GM21737 (cell line): ENCODE data around the gene CNNM4.

Experiments used
- ATAC-seq: cut with Tn5 transposase; IDR thresholded peaks from one replicate; pipeline ENCODE4 v1.9.1; 2021; ENCODE audit warnings: mild to moderate bottlenecking, moderate library complexity; ENCODE audit not compliant: unreplicated experiment

CNNM4 gene

GRCh38 chr2:96758987-96759386, 1.7 kb upstream of the CNNM4 start:
- no peak for ATAC-seq

DNA sequence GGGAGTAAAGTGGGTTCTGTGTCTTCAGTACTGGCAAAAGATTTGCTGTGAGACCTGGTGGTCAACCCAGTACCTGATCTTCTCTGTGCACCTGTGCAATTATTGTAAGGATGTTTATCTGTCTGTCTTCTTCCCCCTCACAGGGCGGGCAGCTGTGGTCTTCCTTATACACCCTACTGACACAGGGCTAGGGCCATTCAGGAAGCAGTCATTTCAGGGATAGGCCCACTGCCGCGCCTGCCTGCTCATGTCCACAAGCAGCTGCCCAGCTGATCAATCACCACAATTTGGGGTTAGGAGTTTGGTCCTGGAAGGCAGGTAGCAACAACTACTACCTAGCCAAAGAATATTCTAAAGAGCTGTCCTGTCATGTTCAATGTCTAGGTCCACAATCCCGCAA, 1.2 kb upstream of the CNNM4 start:
- ATAC-seq = no peak

DNA sequence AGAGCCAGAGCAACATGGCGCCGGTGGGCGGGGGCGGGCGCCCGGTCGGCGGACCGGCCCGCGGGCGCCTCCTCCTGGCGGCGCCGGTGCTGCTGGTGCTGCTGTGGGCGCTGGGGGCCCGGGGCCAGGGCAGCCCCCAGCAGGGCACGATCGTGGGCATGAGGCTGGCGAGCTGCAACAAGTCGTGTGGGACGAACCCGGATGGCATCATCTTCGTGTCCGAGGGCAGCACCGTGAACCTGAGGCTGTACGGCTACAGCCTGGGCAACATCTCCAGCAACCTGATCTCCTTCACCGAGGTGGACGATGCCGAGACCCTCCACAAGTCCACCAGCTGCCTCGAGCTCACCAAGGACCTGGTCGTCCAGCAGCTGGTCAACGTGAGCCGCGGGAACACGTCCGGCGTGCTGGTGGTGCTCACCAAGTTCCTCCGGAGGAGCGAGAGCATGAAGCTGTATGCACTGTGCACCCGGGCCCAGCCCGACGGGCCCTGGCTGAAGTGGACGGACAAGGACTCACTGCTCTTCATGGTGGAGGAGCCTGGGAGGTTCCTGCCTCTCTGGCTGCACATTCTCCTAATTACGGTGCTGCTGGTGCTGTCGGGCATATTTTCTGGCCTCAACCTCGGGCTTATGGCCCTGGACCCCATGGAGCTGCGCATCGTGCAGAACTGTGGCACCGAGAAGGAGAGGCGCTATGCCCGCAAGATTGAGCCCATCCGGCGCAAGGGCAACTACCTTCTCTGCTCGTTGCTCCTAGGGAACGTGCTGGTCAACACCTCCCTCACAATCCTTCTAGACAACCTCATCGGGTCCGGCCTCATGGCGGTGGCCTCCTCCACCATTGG, 507 bp downstream of the CNNM4 start:
- ATAC-seq = peak; percentile 9

GRCh38 chr2:96762529-96763311, 2.0 kb downstream of the CNNM4 start:
- ATAC-seq = no peak

DNA sequence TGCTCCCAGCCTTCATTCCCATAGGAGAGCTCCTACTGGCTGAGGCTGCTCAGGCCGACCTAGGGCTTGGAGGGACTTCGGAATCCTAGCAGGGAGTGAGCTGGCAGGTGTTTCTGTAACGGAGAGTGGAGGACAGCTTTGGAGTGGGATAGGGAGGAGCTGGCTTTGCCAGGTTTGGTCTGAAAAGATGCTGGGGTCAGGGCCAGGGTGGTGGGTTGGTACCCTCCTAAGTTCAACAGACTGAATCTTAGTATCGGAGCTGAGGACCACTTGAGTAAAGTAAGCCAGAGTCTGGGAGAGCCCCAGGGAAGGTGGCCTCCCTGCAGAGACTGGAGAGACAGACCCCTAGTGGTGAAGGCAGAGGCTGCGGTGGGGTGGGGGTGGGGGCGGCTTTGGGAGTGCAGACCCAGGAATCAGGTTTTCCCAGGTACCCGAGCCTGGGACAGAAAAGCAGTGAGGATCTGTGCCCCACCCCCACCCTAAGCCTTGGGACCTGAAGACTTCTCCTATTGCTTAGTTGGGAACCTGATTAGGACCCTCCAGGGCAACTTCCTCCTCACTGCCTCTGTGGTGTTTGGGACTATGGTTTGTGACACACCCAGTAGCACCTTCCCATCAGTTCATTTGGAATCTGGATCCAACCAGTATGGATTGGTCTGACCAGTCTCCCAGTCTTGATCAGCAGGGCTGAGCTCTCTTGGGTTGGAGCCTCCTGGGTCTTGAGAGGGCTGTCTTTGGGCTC, 3.0 kb downstream of the CNNM4 start:
- no peak for ATAC-seq

DNA sequence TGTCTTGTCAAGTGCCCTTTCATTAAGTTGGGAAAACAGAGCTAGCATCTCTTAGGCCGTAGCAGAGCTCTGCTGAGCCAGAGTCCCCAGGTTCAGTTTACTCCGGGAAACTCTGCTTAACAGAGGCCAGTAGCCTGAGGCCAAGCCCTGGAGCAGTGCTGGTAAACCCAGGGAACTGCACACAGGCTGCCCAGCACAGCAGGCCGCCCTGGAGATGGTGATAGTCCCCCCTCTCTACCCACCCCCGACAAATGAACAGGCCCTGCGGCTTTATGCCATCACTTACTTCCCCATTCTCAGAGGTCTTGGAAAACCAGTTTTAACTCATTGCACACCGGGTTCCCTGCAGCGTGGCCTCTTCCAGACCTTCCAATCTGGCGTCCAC, 3.5 kb downstream of the CNNM4 start:
- no peak for ATAC-seq

DNA sequence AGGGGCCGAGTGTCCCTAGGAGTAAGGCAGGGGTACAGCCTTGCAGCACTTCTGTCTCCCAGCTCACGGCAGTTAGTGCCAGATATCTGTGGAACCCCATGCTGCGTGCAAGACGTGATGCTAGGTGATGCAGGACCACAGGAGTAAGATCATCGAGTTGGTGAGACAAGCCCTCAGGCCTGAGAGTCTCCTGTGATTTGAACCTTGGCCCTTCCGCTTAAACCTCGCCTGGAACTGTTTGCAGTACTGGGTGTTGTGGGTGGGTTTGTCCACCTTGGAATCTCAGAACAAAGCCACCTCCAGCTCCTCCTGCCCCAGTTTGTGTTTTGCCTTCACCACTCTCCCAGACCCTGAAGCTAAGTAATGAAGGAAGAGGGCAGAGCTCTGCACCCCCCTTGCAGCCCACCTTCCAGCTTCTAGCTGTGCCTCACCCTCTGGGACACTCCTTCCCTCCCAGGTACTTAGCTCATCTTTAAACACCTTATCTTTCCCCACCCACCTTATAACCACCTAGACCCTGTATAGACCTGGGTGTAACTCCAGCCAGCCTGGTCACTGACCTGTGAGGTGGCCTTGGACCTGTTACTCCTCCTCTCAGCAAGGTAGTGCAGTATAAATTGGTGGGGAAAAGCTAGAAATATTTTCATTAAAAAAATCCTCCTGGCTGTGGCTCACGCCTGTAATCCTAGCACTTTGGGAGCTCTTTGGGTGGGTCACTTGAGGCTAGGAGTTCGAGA, 6.6 kb downstream of the CNNM4 start:
- ATAC-seq = no peak

DNA sequence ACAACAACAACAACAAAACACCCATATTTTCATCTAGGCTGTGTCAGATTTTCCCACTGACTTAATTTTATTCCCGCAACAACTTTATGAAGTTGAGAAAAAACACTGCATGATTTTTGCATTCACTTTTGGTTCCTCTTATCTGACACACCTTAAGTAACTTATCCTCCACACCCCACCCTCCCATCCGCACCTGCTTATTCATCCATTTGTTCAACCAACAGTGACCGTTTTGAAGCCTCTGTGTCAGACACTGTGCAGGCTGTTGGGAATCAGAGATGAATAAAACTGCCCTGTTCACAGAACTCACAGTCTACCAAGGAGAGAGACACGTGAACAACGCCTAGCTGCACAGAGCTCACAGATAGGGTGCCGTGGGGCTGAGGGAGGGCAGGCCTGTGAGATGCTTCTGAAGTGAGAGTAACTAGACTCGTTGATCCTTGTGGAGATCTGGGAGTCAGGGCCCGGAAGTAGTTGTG, 7.4 kb downstream of the CNNM4 start:
- peak; percentile 40 for ATAC-seq

DNA sequence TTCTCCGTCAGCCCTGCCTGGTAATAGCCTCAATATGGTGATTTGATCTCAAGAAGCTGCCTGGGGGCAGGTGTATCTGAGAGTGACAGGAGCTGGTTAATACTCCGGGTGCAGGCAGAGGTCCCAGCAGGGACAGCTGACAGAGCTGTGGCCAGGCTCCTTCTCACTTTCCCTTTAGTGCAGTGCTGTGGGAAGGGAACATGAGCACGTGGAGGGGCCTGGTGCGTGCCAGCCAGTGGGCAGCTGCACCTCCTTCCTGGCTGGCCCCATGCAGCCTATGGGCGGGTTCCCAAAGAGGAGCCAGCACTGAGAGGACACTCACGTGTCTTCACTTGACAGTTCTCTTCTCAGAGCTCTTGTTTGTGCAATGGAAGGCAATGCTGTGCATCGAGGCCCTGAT, 9.1 kb downstream of the CNNM4 start:
- no peak for ATAC-seq

DNA sequence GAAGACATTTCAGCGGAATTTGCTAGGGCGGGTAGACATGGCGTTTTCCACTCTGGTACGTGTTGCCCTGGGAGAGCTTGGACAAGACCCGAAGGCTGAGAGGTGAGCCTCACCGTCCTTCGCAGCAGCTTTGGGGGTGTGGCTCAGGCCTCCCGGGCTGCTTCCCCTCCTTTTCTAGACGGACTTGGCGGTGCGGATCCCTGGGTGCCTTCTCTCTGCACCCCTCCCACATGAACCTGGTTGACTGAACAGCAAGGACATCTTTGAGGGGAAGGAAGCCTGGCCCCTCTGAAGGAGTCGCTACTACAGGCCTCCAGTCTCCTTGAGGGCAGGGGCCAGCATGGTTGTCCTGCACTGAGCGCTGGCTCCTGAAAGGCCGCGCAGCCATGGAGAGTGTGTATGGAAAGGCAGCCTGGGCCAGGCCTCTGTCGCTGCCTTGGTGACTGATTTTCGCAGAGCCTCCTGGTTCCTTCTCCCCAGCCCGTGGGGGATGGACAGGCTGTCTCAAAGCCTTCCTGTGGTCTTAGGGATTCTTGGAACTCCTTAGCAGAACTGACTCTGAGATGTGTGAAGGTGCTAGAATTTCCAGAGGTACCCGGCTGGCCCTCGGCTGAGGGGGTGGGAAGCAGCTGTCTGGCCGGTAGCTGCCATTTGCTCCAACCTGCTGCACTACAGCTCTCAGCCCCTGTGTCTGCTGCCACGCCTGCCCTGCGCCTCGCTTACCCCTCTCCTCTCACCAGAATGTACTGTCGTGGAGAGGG, 9.9 kb downstream of the CNNM4 start:
- no peak for ATAC-seq

DNA sequence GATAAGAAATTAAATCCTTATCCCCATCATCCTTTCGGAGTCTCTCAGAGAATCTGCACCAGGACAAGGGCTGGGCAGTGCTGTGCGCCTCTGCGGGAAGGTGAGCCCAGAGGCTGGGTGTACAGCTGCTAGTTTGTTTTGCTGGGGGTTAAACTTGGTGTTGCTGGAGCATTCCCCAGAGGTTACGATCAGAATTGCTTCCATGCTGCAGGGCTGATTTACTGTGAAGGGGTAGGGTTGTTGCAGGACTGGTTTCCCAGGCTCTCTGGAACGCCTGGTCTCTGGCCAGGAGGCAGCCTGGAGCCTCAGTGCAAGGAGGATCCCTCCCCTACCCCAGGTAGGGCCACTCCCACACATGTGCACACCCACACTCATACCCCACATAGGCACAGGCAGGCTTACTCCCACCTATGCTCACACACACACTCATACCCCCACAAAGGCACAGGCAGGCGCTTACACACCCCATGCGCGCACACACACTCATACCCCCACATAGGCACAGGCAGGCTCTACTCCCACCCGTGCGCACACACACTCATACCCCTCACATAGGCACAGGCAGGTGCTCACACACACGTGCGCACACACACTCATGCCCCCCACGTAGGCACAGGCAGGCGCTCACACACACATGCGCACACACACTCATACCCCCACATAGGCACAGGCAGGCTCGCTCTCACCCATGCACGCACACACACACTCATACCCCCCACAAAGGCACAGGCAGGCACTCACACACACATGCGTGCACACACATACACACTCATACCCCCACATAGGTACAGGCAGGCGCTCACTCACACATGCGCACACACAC, 11.3 kb downstream of the CNNM4 start:
- ATAC-seq = no peak

GRCh38 chr2:96772903-96773671, 12.4 kb downstream of the CNNM4 start:
- no peak for ATAC-seq

- ATAC-seq = no peak
These were observed 13.2 kb downstream of the CNNM4 start for GRCh38 chr2:96773922-96774321.

DNA sequence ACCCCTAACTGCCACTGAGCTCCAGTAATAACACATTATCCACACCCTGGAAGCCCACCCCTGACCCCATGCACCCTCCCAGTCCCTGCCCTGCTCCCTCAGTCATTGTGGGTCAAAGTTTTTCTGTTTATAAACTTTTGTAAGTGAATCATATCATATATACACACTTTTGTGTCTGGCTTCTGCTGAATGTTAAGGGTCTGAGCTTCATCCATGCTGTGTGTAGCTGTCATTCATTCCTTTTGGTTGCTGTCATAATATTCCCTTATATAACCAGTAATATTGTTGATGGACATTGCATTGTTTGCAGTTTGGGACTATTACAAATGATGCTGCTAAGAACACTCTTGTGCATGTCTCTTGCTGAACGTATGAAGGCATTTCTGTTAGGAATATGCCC, 14.5 kb downstream of the CNNM4 start:
- no peak for ATAC-seq

DNA sequence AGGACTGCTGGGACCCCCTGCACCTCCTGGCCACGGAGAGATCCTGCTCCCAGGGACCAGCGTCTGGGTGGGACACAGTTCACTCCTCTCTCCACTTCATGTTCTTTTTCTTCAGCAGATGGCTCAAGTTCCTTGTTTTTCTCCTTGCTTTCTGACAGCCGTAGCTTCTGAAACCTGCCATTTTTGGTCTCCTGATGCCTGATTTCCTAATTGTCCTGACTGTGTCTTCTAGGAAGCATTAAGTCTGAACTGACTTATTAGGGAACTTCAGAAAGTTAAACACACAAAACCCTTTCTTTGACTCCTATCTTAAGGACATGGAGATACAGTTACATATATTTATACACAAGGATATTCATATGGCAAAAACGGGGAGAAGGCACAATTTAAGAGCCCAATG, 22.7 kb downstream of the CNNM4 start:
- no peak for ATAC-seq

DNA sequence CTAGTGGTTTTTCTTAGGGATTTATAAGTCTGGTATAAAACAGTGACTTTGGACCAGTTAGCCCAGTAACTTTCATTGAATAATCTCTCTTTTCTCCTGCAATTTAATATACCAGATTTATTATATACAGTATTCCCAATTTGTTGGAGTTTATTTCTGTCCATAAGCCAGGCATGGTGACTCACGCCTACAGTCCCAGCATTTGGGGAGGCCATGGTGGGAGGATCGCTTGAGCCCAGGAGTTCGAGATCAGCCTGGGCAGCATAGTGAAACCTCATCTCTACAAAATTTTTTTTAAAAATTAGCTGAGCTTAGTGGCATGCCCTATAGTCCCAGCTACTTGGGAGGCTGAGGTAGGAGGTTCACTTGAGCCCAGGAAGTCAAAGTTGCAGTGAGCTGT, 26.7 kb downstream of the CNNM4 start:
- no peak for ATAC-seq

- ATAC-seq = no peak
These were observed 27.9 kb downstream of the CNNM4 start for GRCh38 chr2:96788442-96789244.

GRCh38 chr2:96789245-96789617, 28.5 kb downstream of the CNNM4 start:
- ATAC-seq = no peak
